Stimulated activated CD4-positive, alpha-beta T cell treated with anti-CD3 and anti-CD28 coated beads, TNF-alpha, amount 100 ng/mL, for 4 hours (primary cell): ENCODE measurements around the gene RSPO1.

Source experiments
- DNase-seq, 3 experiments: peaks; one replicate each; pipeline ENCODE4 v3.0.0-alpha.2; 2020; ENCODE audit warnings: low read depth in 3 of 3

Gene RSPO1

GRCh38 chr1:37656881-37657280 is 22.2 kb upstream of the RSPO1 start:
- DNase-seq = no peak

DNA sequence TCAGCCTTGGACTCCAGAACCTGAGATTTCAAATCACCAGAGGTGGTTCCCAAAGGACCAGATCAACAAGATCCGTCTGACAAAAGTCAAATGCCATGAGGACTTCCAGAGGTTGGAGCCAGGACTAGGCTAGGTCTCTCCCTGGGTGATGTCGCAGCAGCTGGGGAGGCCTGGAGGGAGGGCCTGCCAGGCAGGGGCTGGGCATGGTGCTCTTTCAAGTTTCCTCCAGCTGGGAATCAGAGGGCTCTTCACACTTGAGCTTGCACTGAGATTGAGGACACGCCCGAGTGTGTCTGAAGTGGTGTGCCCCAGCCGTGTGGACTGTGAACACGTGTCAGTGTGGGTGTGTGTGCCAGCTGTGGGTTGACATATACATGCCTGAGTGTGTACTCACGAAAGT is 21.3 kb upstream of the RSPO1 start:
- DNase-seq = no peak

- DNase-seq = no peak
Observed at GRCh38 chr1:37655274-37655673, 20.6 kb upstream of the RSPO1 start.

GRCh38 chr1:37653906-37654305 is 19.2 kb upstream of the RSPO1 start:
- DNase-seq = no peak

DNA sequence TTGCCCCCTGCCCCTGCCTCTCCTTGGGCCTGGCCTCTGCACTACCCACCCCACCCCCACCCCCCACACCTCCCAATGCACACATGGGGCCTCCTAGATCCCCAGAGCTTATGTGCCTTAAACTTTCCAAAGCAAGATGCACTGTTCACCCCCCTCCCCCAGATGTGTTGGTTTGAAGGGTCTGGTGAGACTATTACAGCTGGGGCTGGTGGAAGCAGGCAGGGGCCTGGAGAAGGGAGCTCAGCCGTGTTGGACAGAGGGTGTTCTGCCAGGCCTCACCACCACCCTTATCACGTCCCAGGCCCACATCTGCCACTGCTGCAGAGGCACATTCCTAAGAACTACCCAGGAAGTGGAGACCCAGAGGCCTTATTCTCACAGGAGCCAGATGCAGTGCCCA is 18.3 kb upstream of the RSPO1 start:
- DNase-seq = no peak

DNA sequence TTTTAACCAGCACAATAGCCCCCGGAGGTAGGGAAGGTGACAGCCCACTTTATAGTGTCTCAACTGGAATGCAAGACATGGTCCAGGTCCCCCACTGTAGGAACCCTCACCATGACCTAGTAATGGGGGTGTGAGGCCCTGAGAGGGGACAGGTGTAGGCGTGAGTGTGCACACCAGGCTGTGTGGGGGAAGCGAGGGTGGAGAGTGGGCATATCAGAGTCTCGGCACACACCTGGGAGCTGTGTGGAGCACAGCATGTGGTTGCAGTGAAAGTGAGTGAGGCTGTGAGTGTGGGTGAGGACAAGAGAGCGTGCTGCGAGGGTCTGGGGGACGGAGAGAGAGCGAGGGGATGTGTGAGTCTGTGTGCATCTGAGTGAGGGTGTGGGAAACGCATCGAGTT is 17.1 kb upstream of the RSPO1 start:
- DNase-seq = no peak

DNA sequence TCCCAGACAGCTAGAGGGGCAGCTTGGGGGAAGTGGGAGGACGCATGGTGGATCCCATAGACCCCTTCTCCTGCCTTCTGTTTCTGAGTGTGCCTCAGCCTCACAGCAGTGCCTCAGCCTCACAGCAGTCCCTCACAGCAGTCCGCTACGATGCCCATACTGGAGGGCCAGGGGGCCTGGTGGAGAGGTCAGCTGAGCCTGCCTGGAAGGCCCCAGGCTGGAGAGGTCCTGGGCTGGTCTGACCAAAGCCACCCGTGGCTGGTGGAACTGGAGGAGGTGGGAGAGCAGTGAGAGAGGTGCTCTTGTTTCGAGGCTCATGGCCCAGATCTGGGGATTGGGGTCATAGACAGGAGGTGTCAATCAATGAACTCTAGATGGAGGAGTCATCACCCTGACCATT is 16.0 kb upstream of the RSPO1 start:
- DNase-seq = no peak

GRCh38 chr1:37650173-37650572 is 15.5 kb upstream of the RSPO1 start:
- no peak for DNase-seq

- no peak for DNase-seq
Observed at GRCh38 chr1:37647281-37647680, 12.6 kb upstream of the RSPO1 start.

GRCh38 chr1:37641059-37641458 is 6.4 kb upstream of the RSPO1 start:
- no peak for DNase-seq

GRCh38 chr1:37636435-37636834 is 1.7 kb upstream of the RSPO1 start:
- no peak for DNase-seq

DNA sequence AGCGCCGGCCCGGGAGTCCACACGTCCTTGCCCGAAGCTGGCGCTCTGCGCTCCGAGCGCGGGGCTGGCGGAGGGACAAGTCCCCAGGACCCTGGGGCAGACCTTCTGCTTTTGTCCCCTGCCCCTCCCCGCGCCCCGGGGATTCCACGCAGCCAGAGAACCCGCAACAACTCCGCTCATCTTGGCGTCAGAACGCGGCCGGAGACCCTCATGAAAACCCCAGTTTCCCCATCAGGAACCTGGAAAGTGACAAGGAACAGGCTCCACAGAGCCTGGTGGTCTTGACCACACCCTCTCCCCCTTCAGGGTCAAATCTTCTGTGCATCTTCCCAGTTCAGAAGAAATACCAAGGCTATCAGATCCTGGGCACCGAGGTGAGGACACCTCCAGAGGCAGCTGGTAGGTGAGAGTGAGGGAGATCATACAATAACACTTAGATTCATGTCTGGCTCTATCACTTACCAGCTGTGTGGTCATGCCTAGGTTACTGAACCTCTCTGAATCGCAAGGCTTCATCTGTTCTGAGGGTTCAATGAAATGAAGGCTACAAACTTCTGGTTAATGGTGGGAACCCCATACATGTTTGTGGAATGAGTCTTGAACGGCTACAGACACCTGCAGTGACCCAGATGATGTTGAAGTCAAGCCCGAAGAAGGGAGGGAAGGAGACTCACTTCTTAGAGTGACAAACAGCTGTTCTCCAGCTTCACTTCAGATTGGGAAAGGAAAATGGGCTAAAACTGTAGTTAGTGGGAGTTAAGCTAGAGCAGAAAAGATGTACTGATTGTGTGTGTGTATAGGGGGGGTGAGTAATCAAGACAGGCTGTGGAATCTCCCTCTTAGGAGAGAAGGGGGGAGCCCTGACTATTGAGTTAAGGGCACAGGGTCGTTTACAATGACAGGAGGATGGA is 555 bp upstream of the RSPO1 start:
- DNase-seq = no peak

GRCh38 chr1:37633938-37634243 is 801 bp downstream of the RSPO1 start:
- DNase-seq = no peak

DNA sequence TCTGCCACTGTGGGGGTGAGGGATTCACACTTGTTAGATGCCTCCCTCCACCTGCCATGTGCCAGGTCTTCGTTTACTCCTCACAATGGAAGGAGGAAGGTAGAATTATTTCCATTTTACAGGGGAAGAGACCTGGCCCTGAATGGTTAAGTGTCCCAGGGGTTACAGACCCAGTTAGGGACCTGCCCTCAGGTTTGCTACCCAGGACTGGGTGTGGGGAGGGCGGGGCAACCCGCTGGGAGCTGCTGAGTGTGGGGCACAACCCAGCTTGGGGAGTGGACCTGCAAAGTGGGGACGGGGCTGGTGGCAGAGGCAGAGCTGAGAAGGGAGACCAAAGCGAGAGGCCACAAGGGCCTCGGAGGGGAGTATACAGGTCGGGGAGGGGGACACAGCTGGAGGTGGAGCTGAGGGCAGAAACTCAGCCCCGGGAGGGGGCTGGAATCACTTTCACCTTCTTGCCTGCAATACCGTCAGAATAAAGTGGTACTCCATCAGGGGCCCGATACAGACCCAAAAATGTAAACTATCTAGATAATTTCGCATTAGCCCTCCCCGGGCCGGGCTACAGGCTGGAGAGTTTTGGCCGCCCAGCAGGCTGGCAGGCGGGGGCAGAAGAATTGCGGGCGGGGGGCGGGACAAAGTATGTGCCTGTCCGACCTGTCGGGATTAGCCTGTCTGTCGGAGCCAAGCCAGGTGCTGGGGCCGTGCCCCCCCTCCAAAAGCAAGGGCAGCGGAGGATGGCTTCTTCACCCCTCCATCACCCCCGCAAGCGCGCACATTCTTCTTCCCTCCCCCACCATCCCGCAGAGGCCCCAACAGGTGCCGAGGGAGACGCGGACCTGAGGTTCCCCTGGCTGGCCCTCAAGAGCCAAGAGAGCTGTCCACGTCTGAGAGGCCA is 1.4 kb downstream of the RSPO1 start:
- DNase-seq = no peak

DNA sequence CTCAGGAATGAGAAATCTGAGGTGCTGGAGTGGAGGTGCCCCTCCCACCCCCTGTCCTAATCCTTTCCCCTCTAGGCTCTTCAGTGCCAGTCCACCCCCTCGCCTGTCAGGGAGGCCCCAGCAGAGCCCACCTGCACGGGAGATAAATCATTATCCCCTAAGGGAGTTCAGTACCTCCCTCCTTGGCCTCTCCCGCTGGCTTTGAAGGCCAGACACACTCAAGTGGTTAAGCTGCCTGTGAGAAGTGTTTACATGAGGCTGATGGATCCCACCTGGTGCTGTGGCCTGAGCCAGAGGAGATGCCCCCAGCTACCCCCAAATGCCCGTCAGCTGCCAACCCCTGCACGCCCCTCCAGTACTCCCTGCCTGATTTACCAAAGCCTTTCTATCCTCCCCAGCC is 3.7 kb downstream of the RSPO1 start:
- DNase-seq = no peak

DNA sequence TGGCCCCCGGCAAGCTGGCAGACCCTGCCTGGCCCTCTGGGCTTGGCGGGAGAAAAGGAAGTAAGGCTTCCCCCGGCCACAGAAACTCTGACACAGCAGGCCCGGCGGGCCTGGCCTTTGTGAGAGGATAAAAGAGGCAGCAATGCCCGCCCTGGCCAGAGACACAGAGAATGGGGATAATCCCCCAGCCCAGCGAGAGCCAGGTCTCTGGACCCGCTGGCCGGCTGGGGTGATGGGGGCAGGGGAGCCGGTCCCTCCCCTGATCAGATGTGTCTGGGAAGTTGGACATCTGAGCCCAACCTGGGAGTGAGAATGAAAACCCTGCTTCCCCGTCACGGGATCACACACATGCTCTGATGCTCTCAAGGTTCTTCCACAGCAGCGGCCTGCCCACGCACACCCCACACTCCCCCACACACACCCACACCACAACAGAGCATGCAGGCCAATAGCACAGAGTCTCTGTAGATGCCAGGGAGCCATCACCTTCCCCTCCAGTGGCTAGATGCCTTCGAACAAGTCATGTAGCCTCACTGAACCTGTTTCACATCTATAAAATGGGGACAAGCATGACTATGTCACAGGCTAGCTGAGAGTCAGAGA is 4.2 kb downstream of the RSPO1 start:
- DNase-seq = no peak

DNA sequence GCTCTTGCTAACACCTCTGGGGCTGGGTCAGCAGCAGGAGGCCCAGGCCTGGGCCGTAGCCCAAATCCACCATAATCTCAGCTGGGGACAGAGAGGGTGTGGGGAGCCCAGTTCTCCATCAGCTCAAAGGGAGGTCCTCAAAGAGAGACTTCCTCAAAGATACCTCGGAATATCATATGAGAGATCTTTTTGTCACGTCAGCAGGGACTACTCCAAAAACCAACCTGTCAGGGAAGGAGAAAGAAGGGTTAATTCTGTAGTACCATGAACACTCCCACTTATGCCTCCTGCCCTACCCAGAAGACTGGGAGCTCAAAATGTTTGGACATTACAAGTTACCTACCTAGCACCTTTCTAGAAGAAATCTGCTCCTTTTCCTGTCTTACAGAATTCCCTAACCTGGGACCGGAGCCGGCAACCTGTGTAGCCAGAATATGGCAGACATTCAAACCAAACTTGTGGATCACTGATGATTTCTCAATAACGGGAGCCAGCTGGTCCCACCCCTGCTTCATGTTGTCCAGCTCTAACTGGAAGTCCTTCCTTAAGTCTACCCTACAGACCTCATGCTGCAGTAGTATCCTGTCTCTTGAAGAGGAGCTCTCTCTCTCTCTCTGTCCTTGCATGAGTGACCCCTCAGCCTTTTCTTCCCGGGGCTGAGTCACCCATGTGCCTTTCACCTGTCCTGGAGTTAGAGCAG is 4.8 kb downstream of the RSPO1 start:
- no peak for DNase-seq

DNA sequence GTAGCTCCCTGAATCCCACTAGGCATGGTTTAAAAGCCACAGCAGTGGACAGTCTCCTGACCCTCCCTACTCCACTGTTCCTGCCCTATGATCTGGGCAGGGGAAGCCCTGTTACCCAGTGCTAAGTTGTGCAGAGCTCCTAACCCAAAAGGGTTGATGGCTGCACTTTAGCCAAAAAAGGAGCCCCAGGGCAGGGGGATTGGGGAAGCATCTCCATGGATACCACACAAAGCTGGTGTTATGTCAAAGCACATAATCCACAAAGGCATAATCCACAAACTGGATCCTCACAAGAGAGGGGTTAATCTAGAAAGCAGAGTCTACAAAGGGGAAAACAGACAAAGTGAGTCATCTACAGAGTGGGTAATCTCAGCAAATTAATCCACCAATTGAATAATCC is 5.7 kb downstream of the RSPO1 start:
- DNase-seq = no peak

DNA sequence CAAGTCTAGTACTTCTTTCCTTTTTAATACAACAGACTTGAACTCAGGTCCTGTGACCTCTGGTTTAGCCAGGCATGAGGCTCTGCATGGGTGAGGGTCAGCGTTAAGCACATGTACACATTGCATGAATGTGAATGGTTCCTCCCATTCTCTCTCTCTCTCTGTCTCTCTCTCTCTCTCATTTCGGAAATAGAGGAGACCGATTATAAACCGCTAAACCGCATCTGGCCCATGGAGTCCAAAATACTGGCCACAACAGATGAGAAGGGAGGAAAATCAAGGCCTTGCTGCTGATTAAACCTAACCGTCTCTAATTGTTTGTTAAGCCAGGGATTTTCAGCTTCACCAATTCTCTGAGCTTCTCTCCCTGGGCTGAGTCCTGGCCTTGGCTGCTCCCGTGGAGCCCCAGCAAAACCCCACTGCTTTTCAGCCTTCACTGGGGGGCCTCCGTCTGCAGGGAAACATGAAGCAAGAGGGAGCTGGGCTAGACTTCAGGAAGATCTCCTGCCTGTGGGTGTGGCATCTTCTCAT is 6.6 kb downstream of the RSPO1 start:
- no peak for DNase-seq

GRCh38 chr1:37622131-37622530 is 12.6 kb downstream of the RSPO1 start:
- DNase-seq = no peak

- DNase-seq = no peak
Observed at GRCh38 chr1:37621326-37621870, 13.3 kb downstream of the RSPO1 start.
